Measurements from ENCODE around the gene ZNF274.

DNA sequence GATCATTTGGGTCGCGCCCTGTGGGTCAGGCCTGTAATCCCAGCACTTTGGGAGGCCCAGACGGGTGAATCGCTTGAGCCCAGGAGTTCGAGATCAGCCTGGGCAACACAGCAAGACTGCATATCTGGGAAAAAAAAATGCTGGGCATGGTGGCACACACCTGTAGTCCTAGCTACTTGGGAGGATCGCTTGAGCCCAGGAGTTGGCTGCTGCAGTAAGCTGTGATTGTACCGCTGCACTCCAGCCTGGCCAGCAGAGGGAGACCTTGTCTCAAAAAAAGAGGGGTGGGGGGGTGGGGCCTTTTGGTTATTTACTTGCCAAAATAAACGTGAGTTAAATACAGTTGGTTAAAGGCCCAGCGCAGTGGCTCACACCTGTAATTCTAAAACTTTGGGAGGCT is 36.0 kb downstream of the ZNF274 start:
- TF ChIP-seq POLR2A (IDR thresholded peaks at IDR 0.05), result no peak
- TF ChIP-seq, protein P1, sequence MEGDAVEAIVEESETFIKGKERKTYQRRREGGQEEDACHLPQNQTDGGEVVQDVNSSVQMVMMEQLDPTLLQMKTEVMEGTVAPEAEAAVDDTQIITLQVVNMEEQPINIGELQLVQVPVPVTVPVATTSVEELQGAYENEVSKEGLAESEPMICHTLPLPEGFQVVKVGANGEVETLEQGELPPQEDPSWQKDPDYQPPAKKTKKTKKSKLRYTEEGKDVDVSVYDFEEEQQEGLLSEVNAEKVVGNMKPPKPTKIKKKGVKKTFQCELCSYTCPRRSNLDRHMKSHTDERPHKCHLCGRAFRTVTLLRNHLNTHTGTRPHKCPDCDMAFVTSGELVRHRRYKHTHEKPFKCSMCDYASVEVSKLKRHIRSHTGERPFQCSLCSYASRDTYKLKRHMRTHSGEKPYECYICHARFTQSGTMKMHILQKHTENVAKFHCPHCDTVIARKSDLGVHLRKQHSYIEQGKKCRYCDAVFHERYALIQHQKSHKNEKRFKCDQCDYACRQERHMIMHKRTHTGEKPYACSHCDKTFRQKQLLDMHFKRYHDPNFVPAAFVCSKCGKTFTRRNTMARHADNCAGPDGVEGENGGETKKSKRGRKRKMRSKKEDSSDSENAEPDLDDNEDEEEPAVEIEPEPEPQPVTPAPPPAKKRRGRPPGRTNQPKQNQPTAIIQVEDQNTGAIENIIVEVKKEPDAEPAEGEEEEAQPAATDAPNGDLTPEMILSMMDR (IDR thresholded peaks at IDR 0.05), result no peak

All from body of pancreas (tissue), 4 donors.